ENCODE data around the gene LCOR. TPM values are rescaled to one million over a fixed set of nuclear protein-coding genes. Genes with fewer than 3 reads are reported as not detected.
A peak's percentile ranks its signal among the peaks of the same experiment; 100 is the strongest.

LCOR gene
- total RNA-seq, 1 donor from 2014 or later, result 14.8 TPM

- DNase-seq, result no peak
Observed at GRCh38 chr10:97034958-97035769, 203.1 kb downstream of the LCOR start.

DNA sequence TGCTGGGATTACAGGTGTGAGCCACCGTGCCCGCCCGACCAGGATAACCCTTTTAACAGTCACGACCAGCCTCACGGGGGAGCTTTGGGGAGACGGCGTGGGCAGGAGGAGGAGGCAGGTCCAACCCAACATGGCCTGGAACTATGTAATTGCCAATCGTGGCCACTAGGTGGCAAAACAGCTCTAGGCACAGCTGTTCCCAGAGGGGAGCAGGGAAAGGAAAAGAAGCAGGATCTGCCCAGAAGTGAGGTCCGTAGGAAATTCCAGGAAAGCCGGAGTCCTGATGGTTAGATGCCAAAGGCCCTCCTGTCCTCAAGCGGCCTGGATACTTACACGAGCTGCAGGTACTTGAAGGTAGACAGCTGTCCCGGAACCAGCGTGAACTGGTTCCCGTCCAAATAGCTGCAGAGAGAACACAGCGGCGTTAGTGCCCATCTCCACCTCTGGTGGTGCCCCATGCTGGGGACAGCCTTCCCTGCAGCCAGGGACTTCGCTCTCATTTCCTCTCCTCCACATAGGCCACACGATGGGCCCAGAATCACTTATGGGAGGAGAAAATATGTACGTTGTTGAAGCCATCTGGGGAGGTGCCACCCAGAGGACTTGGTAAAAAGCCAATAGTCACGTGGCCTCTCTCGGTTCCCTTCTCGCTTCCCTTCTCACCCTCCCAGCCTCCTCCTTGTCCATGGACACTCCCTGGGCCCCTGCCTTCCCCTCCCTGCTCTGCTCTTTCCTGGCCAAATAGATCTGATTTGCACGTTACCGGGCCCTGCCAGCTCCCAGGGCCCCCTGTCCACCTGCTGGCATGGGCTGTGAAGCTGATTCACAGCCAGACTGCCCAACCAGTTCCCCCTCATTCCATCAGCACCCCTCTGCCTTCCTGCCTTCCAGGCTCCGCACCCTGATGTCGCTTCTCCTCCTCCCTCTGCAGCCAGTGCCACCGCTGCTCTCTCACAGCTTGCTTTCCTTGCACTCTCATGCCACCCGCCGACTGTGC, 205.6 kb downstream of the LCOR start:
- peak; percentile 89 for DNase-seq

GRCh38 chr10:97038688-97039087, 206.6 kb downstream of the LCOR start:
- DNase-seq, result no peak

DNA sequence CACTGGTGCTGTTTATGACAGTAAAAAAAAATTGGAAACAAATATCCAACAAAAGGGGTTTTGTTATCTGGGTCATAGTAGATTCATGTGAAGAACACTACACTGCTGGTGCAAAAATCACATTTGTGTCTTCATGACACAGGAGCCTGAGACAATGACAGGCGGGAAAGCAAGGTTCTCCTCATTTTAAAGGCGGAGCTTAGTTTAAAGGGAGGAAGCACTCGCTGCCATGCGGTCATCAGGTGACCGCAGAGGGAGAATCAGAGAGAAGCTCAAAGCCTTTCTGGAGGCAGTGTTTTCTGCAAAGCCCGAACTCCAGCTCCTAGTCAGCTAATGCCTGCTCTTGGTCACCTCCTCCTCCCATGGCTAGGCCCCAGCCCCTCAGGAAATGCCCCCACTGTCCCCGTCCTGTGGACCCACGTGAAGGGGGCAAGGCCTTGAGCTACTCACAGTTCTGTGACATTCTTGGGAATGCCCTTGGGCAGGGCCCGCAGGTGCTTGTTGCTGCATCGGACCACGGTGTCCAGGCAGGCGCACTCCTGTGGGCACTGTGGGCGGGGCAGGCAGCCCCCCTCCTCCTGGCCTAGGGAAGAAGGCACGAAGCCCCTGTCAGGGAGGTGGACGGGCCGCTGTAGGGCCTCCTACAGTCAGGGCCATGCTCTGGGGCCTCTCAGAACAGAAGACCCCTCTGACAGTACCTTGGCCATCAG, 207.6 kb downstream of the LCOR start:
- no peak for DNase-seq

DNA sequence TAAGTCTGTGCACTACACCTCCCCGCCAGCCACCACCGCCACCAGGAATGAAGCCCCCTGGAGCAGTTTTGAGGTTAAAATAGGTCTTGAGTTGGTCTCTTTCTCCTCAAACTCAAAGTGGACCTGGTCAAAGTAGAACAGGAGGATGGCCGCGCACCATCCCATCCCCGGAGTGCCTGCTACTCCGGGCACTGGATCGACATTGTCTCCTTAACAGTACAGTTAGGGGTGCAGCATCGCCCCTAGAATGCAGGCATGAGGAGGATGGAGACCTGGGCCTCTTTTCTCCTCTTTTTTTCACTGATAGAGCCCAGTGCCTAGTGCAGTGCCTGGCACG, 208.1 kb downstream of the LCOR start:
- DNase-seq, result no peak

GRCh38 chr10:97040706-97041105, 208.6 kb downstream of the LCOR start:
- DNase-seq, result no peak

DNA sequence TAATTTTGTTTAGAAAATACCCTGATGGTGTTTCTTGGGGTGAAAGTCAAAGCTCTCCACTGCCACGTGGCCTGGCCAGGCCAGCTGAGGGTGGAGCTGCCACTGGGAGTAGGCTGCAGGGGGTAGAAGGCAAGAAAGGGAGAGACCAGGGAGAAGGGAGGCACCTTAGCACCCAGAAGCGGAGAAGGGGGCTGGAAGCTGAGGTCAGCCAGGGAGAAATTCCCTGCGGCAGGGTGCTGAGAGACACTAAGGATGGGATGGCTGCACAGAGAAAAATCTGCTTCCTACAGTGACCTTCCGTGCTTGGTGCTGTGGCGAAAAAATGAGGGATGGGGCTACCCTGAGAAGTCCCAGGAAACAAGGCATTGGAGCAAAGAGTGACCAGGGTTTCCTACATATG, 210.0 kb downstream of the LCOR start:
- no peak for DNase-seq

DNA sequence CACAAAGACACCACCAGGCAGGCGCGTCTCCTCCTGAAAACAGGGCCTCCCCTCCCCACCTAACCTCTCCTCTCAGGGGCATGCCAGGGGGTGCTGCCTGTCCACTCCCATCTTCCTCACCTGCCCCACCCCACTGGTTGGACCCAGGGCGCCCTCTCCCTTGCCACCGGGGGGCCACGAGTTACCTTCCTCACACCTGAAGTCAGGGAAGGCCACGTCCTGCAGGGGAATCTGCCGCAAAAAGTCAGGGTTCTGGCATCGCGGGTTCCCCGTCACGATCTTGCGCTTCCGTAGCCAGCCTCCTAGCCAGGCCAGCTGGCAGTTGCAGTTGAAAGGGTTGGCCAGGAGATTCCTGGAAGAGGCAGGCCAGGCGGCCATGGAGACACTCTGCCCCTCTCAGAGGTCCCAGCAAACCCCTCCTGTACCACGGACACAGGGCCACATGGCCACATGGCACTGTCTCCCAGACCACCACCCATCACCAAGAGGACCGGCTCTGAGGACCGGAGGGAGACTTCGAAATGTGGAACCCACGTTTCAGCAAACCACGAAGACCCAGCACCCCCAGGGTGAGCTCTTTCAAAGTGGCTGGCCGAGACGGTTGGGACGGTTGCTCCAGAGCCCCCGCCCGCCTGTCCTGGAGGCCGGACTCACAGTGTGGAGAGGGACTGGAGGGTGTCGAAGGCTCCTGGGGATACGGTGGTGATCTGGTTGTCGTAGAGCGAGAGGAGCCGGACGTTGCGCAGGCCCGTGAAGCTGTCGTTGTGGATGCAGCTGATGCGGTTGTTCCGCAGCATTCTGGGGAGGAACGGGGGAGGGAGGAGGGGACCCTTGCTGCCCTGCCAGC, 210.8 kb downstream of the LCOR start:
- DNase-seq, result no peak

DNA sequence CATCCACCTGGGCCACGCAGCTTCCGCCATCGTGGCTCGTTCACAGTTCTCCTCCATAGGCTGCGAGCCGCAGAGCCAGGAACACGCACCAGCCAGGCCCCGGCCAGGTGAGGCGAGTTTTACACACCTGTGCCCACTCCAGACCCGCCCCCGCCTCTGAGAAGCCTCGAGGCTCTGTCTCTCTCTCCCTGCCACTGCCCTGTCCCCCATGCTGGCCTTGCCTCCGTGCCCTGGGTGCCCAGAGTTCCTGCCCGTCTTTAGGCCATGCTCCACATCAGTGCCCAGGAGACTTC, 211.4 kb downstream of the LCOR start:
- DNase-seq, result no peak

Other genes starting within 250 kb of the LCOR start
- 101 and 119 TPM in 2 replicates for gene TM9SF3, start 245.3 kb upstream of the LCOR start, total RNA-seq
- 0.14 TPM in 1 of 2 replicates, not detected in the other for gene PIK3AP1, start 111.8 kb upstream of the LCOR start, total RNA-seq